BLaER1 (cell line): Measurements from ENCODE around the gene ZFP1.
"Not testable (repeated sequence)": the region's sequence is repeated elsewhere in the genome, so short reads cannot be mapped to it uniquely, and the experiment has no call there.

Experiments
- H3K27ac ChIP-seq: shearing (Covaris generic); formaldehyde crosslinking; 2 replicates; pipeline ENCODE4 v1.8.1; 2022
- H3K27me3 ChIP-seq: shearing (Covaris generic); formaldehyde crosslinking; 2 replicates; pipeline ENCODE4 v1.8.1; 2022
- H3K36me3 ChIP-seq: shearing (Covaris generic); formaldehyde crosslinking; 2 replicates; pipeline ENCODE4 v1.8.1; 2022
- H3K4me1 ChIP-seq: shearing (Covaris generic); formaldehyde crosslinking; 2 replicates; pipeline ENCODE4 v1.8.1; 2022
- H3K4me2 ChIP-seq: shearing (Covaris generic); formaldehyde crosslinking; 2 replicates; pipeline ENCODE4 v1.8.1; 2022
- H3K4me3 ChIP-seq: shearing (Covaris generic); formaldehyde crosslinking; 2 replicates; pipeline ENCODE4 v1.8.1; 2022
- H3K9ac ChIP-seq: shearing (Covaris generic); formaldehyde crosslinking; 2 replicates; pipeline ENCODE4 v1.8.1; 2022
- H3K9me3 ChIP-seq: shearing (Covaris generic); formaldehyde crosslinking; 2 replicates; pipeline ENCODE4 v1.8.1; 2022
- H4K20me1 ChIP-seq: shearing (Covaris generic); formaldehyde crosslinking; 2 replicates; pipeline ENCODE4 v1.8.1; 2022
- Cebpa-rat ChIP-seq: shearing (Covaris generic); IDR thresholded peaks from 2 replicates; pipeline ENCODE4 v1.8.1; 2022

ZFP1 gene

GRCh38 chr16:75121949-75122568 is 26.3 kb upstream of the ZFP1 start:
- H3K4me1 ChIP-seq = no peaks in the 10 kb centered on the region
- no peak overlapping the region for H3K4me3 ChIP-seq
- no peak overlapping the region for H3K27ac ChIP-seq
- H3K9me3 ChIP-seq = peaks cover 54% of the 10 kb centered on the region
- TF ChIP-seq Cebpa-rat = no peak
- H3K36me3 ChIP-seq = 0 out of 2 replicates have a peak, but pooled peaks cover under 1% of the 10 kb centered on the region
- no peak overlapping the region for H3K4me2 ChIP-seq
- no peak overlapping the region for H3K9ac ChIP-seq
- H4K20me1 ChIP-seq = no peaks in the 10 kb centered on the region
- H3K27me3 ChIP-seq = no peaks in the 10 kb centered on the region

DNA sequence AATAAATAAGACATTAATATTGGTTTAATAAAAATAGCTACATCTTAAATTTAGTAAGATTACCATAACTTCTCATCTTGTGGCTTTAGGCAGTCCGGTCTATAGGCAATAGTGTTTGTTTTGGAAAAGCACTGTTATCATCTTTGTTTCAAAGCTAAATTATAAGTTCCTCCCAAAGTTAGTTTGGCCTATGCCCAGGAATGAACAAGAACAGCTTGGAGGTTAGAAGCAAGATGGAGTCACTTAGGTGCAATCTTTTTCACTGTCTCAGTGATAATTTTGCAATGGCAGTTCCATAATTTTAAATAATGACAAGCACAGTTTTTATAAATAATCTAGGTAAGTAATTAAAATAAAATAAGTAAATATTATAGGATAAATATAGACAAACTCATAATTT is 25.7 kb upstream of the ZFP1 start:
- TF ChIP-seq Cebpa-rat = no peak
- Histone ChIP-seq H3K36me3 (0 out of 2 replicates have a peak, but pooled peaks cover 4% of the 10 kb centered on the region), H4K20me1 (no peaks in the 10 kb centered on the region), H3K9me3 (peaks cover 59% of the 10 kb centered on the region), H3K27ac (no peak overlapping the region), H3K27me3 (no peaks in the 10 kb centered on the region), H3K9ac (no peak overlapping the region), H3K4me3 (no peak overlapping the region), H3K4me2 (no peak overlapping the region), H3K4me1 (no peaks in the 10 kb centered on the region)

GRCh38 chr16:75127713-75128415 is 20.5 kb upstream of the ZFP1 start:
- Histone ChIP-seq H3K4me3 (no peak overlapping the region), H3K9ac (no peak overlapping the region), H3K36me3 (peaks cover 7% of the 10 kb centered on the region; the same call in 1 of the 2 replicates), H3K27ac (no peak overlapping the region), H3K4me1 (peaks cover 10% of the 10 kb centered on the region; the same call in 1 of the 2 replicates), H3K9me3 (peaks cover 44% of the 10 kb centered on the region), H3K4me2 (no peak overlapping the region), H3K27me3 (no peaks in the 10 kb centered on the region), H4K20me1 (no peaks in the 10 kb centered on the region)
- no peak for TF ChIP-seq Cebpa-rat

- H3K4me2 ChIP-seq = peak overlapping the region; percentile 28; the same call in 1 of the 2 replicates
Observed at GRCh38 chr16:75129421-75130149, 18.7 kb upstream of the ZFP1 start.

GRCh38 chr16:75130150-75130771 is 18.1 kb upstream of the ZFP1 start:
- Histone ChIP-seq H3K27me3 (no peaks in the 10 kb centered on the region), H3K27ac (no peak overlapping the region), H3K4me3 (no peak overlapping the region), H4K20me1 (no peaks in the 10 kb centered on the region), H3K4me2 (peak overlapping the region; percentile 28; the same call in 1 of the 2 replicates), H3K4me1 (peaks cover 10% of the 10 kb centered on the region; the same call in 1 of the 2 replicates), H3K9me3 (peaks cover 39% of the 10 kb centered on the region), H3K9ac (no peak overlapping the region), H3K36me3 (peaks cover 7% of the 10 kb centered on the region; the same call in 1 of the 2 replicates)
- no peak for TF ChIP-seq Cebpa-rat

More at GRCh38 chr16:75129421-75130149, 18.7 kb upstream of the ZFP1 start:
- not testable (repeated sequence) for H3K36me3 ChIP-seq, H3K9ac ChIP-seq, H4K20me1 ChIP-seq, H3K27me3 ChIP-seq, H3K4me1 ChIP-seq, H3K4me3 ChIP-seq, H3K27ac ChIP-seq
- H3K9me3 ChIP-seq = peaks cover 41% of the 10 kb centered on the region

- no peak overlapping the region for H3K4me2 ChIP-seq
- no peak overlapping the region for H3K9ac ChIP-seq
Observed at GRCh38 chr16:75131081-75131480, 17.2 kb upstream of the ZFP1 start.

GRCh38 chr16:75138233-75138632 is 10.1 kb upstream of the ZFP1 start:
- Histone ChIP-seq H3K4me1 (no peaks in the 10 kb centered on the region), H3K27ac (no peak overlapping the region), H3K27me3 (no peaks in the 10 kb centered on the region), H3K9me3 (peaks cover 6% of the 10 kb centered on the region; the same call in 1 of the 2 replicates), H3K4me2 (no peak overlapping the region), H3K9ac (no peak overlapping the region), H3K4me3 (no peak overlapping the region), H3K36me3 (no peaks in the 10 kb centered on the region), H4K20me1 (no peaks in the 10 kb centered on the region)
- TF ChIP-seq Cebpa-rat = no peak

More at GRCh38 chr16:75131081-75131480, 17.2 kb upstream of the ZFP1 start:
- H3K9me3 ChIP-seq = peaks cover 31% of the 10 kb centered on the region
- no peaks in the 10 kb centered on the region for H4K20me1 ChIP-seq
- no peak overlapping the region for H3K27ac ChIP-seq
- no peak overlapping the region for H3K4me3 ChIP-seq
- H3K27me3 ChIP-seq = no peaks in the 10 kb centered on the region
- peaks cover 7% of the 10 kb centered on the region; the same call in 1 of the 2 replicates for H3K36me3 ChIP-seq
- TF ChIP-seq Cebpa-rat = no peak
- H3K4me1 ChIP-seq = peaks cover 10% of the 10 kb centered on the region; the same call in 1 of the 2 replicates

- Histone ChIP-seq H3K27ac (no peak overlapping the region), H3K4me1 (no peaks in the 10 kb centered on the region), H3K9me3 (peaks cover 6% of the 10 kb centered on the region; the same call in 1 of the 2 replicates), H3K4me3 (no peak overlapping the region), H3K27me3 (no peaks in the 10 kb centered on the region), H3K36me3 (no peaks in the 10 kb centered on the region), H3K9ac (no peak overlapping the region), H3K4me2 (no peak overlapping the region), H4K20me1 (no peaks in the 10 kb centered on the region)
- TF ChIP-seq Cebpa-rat = no peak
Observed at GRCh38 chr16:75138636-75139035, 9.7 kb upstream of the ZFP1 start.

- no peak for TF ChIP-seq Cebpa-rat
- Histone ChIP-seq H3K9me3 (peaks cover 6% of the 10 kb centered on the region; the same call in 1 of the 2 replicates), H3K36me3 (no peaks in the 10 kb centered on the region), H3K4me2 (no peak overlapping the region), H3K27ac (no peak overlapping the region), H3K4me1 (no peaks in the 10 kb centered on the region), H3K4me3 (no peak overlapping the region), H4K20me1 (no peaks in the 10 kb centered on the region), H3K9ac (no peak overlapping the region), H3K27me3 (no peaks in the 10 kb centered on the region)
Observed at GRCh38 chr16:75139498-75139897, 8.8 kb upstream of the ZFP1 start.
